Thoracic aorta (tissue), 2 donors: ENCODE data around the gene FOXO3. TPM values are rescaled to one million over a fixed set of nuclear protein-coding genes. Genes with fewer than 3 reads are reported as not detected.

Experiments used
- ATAC-seq: fragments of 150-250 bp; one replicate; pipeline ENCODE4 v1.8.0; 2017; ENCODE audit warnings: low read depth; ENCODE audit not compliant: insufficient number of reproducible peaks, low FRiP score
- DNase-seq: peaks from one replicate; pipeline ENCODE4 v3.0.0-alpha.2; 2020; ENCODE audit warnings: low spot score
- H3K27ac ChIP-seq, 2 donors: fragments of 200-600 bp; sonication (generic); 1 replicate in 1 of 2; 2 replicates in 1 of 2; pipeline ENCODE4 v1.5.1; 2016; ENCODE audit warnings: mild to moderate bottlenecking in 2 of 2, moderate library complexity in 2 of 2
- H3K27me3 ChIP-seq: fragments of 200-600 bp; sonication (generic); replicated peaks from 2 replicates; pipeline ENCODE4 v1.6.0; 2016; ENCODE audit warnings: mild to moderate bottlenecking; ENCODE audit not compliant: insufficient read depth
- H3K36me3 ChIP-seq: fragments of 200-600 bp; sonication (generic); one replicate; pipeline ENCODE4 v1.5.1; 2016
- H3K4me1 ChIP-seq, 2 donors: fragments of 200-600 bp; sonication (generic); 1 replicate in 1 of 2; 2 replicates in 1 of 2; pipeline versions ENCODE4 v1.5.1 to v1.6.0; 2016; ENCODE audit warnings: low read depth in 2 of 2, mild to moderate bottlenecking in 1 of 2; ENCODE audit not compliant: control insufficient read depth in 1 of 2
- H3K4me3 ChIP-seq: fragments of 200-600 bp; sonication (generic); 2 replicates; pipeline ENCODE4 v1.5.1; 2016; ENCODE audit warnings: mild to moderate bottlenecking
- H3K9me3 ChIP-seq: fragments of 200-600 bp; sonication (generic); 2 replicates; pipeline ENCODE4 v1.5.1; 2016
- CTCF ChIP-seq: fragments of 200-600 bp; sonication (generic); IDR thresholded peaks from one replicate; pipeline ENCODE4 v1.5.1; 2019; ENCODE audit warnings: antibody characterized with exemption
- total RNA-seq, 2 donors: library from RNA; depleted of rRNA; stranded (reverse); fragments of >200 nt; gene quantifications; one replicate each; pipeline versions ENCODE4 v1.1.0 to v1.2.3, GENCODE V29; 2016

FOXO3 gene
- total RNA-seq, 2 donors from 2014 or later: 106 to 149 TPM

- Histone ChIP-seq H3K9me3 (no peaks in the 10 kb centered on the region), H3K27ac (peak overlapping the region; percentile 75 to 90), H3K27me3 (no peaks in the 10 kb centered on the region), H3K4me3 (no peak overlapping the region), H3K36me3 (peaks cover 7% of the 10 kb centered on the region), H3K4me1 (peaks cover 69 to 94% of the 10 kb centered on the region in 2 donors)
- TF ChIP-seq CTCF: no peak
- ATAC-seq: no peak
- no peak for DNase-seq
These were observed 90.1 kb downstream of the FOXO3 start for GRCh38 chr6:108650781-108651180.

GRCh38 chr6:108651340-108652227 lies 90.9 kb downstream of the FOXO3 start:
- no peaks in the 10 kb centered on the region for H3K9me3 ChIP-seq
- peak; percentile 51 for DNase-seq
- no peaks in the 10 kb centered on the region for H3K27me3 ChIP-seq
- H3K36me3 ChIP-seq: peaks cover 7% of the 10 kb centered on the region
- peaks cover 73 to 94% of the 10 kb centered on the region in 2 donors for H3K4me1 ChIP-seq
- H3K27ac ChIP-seq: peak overlapping the region; percentile 80 to 90
- H3K4me3 ChIP-seq: peak overlapping the region; percentile 0
- no peak for TF ChIP-seq CTCF
- ATAC-seq: peak; percentile 56

GRCh38 chr6:108652375-108652774 lies 91.7 kb downstream of the FOXO3 start:
- DNase-seq (no peak), ATAC-seq (no peak)
- H3K27ac ChIP-seq: peak overlapping the region; percentile 80 to 90
- no peaks in the 10 kb centered on the region for H3K27me3 ChIP-seq
- H3K36me3 ChIP-seq: peaks cover 7% of the 10 kb centered on the region
- no peak overlapping the region for H3K4me3 ChIP-seq
- no peak for TF ChIP-seq CTCF
- no peaks in the 10 kb centered on the region for H3K9me3 ChIP-seq
- H3K4me1 ChIP-seq: peaks cover 74 to 94% of the 10 kb centered on the region in 2 donors

- peak overlapping the region; percentile 90 for H3K27ac ChIP-seq
- no peaks in the 10 kb centered on the region for H3K27me3 ChIP-seq
- DNase-seq (no peak), ATAC-seq (peak; percentile 49)
- TF ChIP-seq CTCF: no peak
- peak overlapping the region; percentile 16 for H3K4me3 ChIP-seq
- peaks cover 76 to 94% of the 10 kb centered on the region in 2 donors for H3K4me1 ChIP-seq
- H3K36me3 ChIP-seq: no peaks in the 10 kb centered on the region
- no peaks in the 10 kb centered on the region for H3K9me3 ChIP-seq
These were observed 93.2 kb downstream of the FOXO3 start for GRCh38 chr6:108653949-108654348.

- Histone ChIP-seq H3K27ac (peak overlapping the region; percentile 90), H3K9me3 (no peaks in the 10 kb centered on the region), H3K4me1 (peaks cover 70 to 97% of the 10 kb centered on the region in 2 donors), H3K4me3 (peak overlapping the region; percentile 32), H3K27me3 (no peaks in the 10 kb centered on the region), H3K36me3 (no peaks in the 10 kb centered on the region)
- TF ChIP-seq CTCF: no peak
- DNase-seq (no peak), ATAC-seq (no peak)
These were observed 93.9 kb downstream of the FOXO3 start for GRCh38 chr6:108654465-108655106.
